Ammon's horn (tissue), 1 donor: ENCODE measurements around the gene TBPL2.
"Not testable (repeated sequence)": the region's sequence is repeated elsewhere in the genome, so short reads cannot be mapped to it uniquely, and the experiment has no call there.

Experiments used
- DNase-seq: peaks from one replicate; pipeline ENCODE4 v3.0.0-alpha.2; 2016; ENCODE audit warnings: low spot score

TBPL2 gene

DNA sequence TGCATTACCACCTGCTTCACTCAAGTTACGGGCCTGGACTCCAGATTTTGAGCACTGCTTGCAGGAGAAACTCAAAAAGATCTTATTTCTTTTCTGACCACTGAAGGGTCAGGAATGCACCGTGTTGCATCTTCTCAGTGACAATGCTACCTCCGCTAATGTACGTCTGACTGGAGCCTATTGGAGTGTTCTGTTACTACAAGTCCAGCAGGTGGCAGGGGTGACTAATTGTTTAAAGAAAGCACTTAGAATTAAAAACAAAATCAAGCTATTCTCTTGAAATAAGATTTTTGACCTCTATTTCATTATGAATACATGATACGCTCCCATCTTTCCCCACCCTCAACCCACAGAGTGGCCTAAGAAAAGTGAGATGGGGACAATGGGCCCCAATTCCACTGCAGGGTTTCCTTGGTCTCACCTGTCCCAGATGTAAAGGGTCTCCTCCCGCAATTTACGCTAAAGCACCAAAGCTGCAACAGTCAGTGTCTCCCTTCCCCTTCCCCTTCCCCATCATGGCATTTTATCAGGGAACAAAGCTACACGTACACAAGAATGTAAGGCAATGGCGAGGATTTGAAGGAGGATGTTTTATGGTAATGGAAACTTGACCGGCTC, 2.2 kb downstream of the TBPL2 start:
- DNase-seq, result peak; percentile 47

DNA sequence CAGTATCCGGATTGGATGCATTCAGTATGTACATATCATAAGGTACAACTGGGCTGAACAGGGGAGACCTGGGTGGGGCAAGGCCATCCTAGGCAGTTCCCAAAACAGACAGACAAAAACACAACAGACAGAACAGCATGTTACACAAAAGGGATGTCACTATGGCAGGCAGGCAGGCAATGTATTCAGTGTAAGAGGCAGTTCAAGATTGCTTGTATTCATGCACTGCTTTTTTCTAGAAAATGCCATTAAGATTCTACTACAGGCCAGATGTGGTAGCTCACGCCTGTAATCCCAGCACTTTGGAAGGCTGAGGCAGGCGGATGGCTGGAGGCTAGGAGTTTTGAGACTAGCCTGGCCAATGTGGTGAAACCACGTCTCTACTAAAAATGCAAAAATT, 3.5 kb downstream of the TBPL2 start:
- no peak for DNase-seq

DNA sequence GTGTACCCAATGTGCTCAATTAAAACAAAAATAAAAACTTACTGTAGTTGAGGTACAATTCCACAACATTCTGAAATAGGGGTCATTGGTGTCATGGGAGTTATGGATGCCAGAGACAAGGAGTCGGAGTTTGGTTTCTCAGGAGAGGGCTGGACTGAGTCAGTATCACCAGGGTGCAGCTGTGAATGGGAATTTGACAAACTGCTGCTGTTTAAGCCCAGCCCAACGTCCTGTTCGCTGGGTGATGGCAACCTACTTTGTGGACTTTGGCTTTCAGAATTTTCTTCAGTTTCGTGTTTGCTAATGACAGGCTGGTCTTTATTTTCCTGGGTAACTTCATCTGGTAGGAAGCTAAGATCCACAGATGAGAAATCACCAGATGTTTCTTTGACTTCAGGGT, 3.9 kb downstream of the TBPL2 start:
- DNase-seq, result no peak

DNA sequence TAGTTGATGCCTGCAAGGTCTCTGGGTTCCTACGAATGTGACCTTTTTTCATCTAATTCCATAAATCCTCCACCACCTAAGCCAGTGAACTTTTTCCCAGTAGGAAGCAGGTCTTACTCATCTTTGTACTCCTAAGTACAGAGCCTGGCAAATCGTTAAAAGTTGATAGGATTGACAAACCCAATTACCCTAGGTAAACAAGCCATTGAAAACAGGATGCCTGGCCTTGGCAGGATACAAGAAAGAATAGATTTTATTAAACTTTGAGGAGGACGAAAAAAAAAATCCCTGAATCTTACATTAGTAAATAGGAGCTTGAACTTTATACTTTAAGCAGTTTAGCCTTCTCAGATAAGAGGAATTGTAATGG, 5.6 kb downstream of the TBPL2 start:
- DNase-seq, result no peak

DNA sequence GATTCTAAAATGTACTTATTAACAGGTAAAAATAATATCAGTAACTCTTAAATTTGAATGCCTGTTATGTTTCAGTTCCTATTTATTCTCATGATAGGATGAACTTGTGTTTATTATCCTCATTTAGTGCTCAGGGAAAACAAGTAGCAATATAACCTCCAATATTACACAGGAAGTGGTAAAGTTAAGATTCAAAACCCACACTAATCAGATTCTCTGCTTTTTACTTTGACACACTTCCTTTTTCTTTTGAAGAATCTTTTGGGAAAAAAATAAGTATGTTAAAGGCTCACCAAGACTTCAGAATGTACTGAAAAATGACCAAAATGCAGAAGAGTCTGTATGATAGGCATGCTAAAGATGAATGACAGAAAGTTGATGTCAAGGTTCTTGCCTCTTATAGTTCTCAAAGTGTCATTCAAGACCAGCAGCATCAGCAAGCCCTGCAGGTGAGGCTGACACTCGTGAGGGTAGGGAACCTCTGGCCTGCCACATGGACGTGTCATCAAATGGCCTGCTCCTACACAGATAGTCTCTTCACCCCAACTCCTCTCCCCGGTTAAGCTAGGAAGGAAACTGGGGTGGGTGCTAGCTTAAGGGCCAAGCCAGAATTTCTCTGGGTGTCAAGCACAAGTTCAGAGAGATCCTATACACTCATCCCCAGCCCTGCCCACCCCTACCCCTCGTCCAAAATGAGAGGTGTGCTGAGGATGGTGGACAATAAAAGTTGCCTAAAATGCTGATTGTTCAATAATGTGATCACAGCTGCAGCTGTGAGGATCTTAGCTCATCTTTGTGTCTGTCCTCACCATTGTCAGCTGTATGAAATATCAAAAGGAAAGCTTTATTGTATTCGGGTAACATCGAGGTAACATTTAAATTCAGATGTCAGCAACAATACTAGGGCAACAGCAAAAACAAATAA, 6.3 kb downstream of the TBPL2 start:
- DNase-seq, result no peak

DNA sequence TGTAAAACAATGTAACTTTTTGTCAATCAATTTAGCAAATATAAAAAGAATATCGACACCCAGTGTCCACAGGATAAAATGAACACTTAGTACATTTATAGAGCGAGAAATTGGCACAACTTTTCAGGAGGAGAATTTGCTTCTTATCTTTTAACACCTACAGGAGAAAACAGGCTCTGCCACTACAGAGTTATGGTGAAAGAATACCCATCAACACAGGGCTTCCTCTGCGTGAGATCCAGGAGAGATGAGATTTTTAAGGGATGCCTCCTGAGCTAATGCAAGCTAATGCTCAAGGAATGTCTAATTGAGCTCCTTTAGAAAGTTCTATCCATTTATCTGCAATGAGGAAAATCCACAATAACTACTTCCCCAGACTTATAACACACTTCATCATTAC, 7.8 kb downstream of the TBPL2 start:
- DNase-seq, result no peak

DNA sequence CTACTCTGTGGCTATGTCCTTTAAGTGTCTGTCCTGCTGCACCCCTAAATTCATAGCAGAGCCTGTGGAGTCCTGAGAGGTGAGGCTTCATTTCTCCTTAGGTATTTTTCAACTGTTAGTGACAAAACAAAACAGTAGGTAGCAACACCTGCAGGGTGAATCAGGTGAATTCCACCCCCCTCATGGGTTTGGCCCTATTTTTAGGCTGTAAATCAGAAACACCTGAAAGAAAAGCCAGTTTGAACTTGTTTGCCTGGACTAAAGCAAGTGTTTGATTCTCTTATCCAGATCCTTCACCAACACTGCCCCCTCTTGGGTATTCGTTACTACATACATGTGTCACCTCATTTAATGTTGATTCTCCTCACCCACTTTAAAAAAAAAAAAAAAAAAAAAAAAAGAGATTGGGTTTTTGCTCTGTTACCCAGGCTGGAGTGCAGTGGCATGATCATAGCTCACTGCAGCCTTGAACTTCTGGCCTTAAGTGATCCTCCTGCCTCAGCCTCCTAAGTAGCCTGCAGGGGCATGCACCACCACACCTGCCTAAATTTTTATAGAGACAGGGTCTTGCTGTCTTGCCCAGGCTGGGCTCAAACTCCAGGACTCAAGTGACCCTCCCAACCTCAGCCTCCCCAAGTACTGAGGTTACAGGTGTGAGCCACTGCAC, 10.3 kb downstream of the TBPL2 start:
- peak; percentile 41 for DNase-seq

DNA sequence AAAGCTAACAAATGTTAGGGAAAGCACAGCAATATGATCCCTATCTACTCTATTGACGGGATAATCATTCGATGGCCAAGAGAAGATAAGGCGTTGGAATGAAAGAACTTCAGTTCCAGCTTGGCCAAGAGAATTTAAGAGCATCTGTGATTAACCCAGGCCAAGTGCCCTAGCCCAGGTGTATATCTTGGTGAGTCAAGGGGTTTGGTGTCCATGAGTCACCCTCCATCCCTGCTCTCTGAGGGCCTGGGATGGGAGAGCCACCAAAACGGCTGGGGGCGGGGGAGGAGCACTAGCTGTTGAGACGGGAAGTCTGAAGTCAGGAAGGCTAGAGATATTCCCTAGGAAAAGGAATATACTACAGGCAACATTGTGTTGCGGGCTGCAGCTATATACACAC, 13.0 kb downstream of the TBPL2 start:
- no peak for DNase-seq

DNA sequence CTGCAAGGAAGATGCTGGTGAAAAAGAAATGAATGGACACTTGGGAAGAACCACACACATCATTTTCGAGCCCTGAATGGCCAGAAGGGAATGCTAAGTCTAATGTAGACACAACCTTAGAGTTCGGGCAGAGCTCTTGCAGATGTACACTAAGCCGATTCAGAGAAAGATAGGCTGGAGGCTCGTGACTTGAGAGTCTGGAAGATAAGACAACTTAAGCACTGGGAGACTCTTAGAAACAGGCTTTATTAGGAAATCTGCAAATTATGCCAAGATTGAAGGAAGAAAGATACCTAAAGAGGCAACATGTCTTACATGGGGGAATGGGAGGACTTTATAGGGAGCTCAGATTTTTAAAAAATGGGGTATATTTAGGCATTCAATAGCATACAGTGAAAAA, 13.5 kb downstream of the TBPL2 start:
- DNase-seq, result no peak

DNA sequence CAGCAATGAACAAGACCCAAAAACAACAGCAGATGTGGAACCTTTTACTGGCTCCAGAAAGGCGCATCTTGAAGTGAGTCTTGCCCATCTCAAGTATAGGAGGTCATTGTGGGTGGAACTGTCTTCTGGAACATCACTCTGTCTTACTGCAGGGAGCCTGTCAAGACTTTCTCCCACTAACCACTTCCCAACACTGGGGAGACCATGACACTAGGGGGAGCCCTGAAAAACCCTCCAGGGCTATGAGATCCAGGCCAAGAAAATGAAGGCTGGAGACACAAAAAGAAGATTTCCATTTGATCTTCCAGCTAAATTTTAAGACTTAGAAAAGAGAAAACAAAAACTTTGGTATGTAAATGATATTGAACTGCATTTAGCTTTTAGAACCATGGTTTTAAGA, 15.3 kb downstream of the TBPL2 start:
- no peak for DNase-seq

DNA sequence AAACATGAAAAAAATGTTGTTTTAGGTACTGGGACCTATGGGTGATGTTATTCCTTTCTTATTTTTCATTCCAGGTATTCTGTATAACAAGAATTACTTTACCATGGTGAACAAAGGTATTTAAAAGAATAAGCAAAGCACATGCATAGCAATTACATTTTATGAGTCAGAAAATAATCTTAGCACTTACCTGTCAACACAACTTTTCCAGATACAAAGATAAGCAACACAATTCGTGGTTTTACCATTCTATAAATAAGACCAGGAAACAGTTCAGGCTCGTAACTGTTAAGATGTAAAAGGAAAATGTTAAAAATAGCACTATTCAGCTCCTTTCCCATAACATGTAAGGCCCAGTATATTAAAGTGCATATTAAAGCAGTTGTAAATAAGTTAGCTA, 16.4 kb downstream of the TBPL2 start:
- DNase-seq, result no peak

DNA sequence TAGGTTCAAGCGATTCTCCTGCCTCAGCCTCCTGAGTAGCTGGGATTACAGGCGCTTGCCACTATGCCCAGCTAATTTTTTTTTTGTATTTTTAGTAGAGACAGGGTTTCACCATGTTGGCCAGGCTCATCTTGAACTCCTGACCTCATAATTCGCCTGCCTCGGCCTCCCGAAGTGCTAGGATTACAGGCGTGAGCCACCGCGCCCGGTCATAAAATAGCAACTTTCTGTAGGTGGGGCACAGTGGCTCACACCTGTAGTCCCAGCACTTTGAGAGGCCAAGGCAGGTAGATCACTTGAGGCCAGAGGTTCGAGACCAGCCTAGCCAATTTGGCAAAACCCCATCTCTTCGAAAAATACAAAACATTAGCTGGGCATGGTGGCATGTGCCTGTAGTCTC, 18.1 kb downstream of the TBPL2 start:
- DNase-seq, result not testable (repeated sequence)

DNA sequence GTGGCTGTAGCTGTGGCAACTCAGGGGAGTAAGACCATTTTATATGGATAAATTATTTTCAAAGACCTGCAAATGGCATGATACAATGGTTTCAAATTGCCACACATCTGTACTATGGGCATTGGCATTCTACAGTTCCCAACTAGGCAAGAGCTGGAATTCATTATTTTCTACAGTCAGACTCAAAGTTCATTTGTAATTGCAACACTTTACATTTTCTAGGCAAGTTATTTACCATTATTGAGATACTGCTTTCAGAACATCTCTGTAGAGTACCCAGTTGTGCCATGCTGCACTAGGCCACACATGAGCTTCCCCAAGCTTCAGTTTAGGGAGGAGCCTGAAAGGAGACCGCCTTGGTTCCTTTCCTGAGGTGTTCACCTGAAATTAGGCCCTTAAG, 20.8 kb downstream of the TBPL2 start:
- DNase-seq, result no peak

DNA sequence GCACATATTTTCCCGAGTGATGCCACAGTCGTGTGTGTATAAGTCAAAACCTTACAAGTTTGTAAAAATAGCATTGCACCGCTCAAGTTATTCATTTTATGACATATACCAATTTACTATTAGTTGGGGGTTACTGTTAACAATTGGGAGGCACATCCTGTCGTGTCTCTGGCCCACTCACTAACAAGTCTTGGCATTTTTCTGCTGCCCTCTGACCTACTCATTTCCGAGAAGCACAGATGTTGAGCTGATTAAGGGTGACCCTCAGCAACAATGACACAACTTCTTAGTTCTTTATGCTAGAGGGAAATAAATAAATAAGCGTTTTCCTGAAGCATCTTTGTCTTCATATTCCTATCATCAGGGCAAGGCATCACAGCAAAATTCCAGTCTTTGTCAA, 22.0 kb downstream of the TBPL2 start:
- DNase-seq, result no peak

DNA sequence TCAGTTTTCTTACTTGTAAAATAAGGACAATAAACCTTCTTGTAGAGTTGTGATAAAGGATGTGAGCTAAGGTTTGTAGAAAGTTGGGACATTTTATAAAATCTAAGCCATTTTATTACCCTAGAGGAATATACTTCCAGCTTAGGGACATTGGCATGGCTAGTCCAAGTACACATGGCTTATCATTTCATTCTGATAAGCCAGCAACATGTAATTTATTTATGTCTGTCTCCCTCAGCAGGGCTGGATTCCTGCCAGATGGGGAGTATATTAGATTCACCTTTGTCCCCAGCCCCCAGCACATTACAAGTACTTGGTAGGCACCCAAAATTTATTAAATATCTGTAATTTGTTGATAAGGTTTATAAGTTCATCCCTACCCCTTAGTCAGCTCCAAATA, 22.5 kb downstream of the TBPL2 start:
- no peak for DNase-seq

DNA sequence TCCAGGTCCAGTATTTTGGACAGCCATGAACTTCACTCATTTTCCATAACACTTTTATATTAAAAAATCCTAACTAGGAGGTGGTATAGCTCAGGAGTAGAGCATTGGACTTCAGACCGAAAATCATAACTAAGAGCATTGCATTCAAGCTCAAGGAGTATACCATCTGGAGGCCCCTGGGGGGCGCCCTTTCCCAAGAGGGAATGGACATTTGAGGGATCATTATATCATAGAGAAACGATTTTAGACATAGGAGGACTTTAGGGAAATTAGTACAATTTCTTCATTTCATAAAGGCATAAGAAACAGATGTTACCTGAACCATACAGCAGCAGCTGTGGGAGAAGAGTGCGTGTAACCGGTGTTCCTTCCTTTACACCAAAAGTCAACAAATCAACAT, 23.6 kb downstream of the TBPL2 start:
- DNase-seq, result no peak

DNA sequence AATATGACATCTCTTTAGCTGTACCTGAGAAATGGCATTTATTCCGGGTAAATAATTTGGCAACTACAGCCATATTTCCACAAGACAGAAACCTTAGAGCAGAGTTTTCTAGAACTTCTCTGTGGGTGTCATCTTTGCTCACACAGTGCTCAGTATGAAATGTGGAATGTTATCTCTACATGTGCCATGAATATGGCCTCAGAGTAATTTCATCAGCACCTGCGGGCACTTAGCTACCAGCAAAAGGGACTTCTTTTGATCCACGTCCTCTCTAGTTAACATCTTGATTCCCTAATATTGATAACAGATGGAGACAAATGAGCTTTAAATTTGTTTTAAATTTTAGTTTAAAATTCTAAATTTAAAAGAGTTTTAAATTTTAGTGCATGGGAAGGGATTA, 25.9 kb downstream of the TBPL2 start:
- DNase-seq, result no peak

DNA sequence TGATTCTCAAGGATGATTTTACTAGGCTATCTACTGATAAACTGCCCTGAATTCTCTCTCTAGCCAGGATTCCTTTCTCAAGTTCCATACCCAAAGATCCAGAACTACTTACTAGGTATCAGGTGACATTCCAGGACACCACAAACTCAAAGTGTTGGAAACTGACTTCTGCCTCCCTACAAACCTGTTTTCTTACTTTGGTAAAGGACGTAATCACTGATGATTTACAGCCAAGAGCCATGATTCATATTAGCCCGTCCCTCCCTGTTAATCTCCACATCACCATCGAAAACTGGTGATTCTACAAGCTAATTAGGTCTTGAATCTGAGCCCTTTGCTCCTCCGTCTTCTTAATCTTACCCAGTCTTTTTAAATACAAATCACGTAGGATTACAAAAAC, 27.7 kb downstream of the TBPL2 start:
- no peak for DNase-seq

DNA sequence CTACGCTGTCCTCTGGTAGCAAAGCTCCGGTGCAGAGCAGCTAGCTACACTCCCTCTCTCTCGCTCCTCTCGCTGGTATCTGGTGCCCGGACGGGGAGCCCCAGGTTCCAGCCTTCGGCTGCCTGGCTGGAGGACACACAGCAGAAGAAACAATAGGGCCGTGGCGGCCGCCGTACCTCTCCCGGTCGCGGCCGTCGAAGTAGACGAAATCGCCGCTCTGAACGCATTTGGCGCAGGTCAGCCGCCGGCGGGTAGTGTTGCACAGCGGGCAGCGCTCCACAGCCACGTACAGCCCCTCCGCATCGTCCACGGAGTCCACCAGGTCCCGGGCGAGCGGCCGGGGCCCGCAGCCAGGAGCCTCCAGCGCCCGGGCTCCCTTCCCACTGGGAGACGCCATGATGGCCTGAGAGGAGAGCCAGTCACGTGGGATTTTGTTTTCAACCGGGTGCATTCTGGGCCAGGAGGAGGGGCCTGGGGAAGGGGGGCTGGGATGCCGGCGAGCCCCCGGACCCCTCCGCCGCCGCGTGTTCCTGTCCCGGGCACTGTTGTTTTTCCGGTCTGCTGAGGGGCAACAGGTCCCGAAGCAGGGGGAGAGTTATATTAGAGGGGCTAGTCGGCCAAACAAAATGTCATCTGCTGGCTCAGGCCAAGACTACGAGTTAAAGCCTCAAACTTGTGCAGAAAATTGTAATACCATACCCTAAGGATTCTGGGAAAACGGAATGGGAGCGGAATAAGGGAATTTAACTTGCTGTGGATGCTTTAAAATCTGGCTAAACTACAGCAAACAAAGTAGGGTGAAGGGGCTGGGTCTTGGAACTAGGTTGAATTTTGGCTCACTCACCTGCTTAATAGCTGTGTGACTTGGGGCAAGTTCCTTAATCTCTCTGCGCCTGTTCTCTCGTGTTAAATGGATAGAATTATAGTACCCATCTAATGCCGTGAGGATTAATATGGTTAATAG, 28.7 kb downstream of the TBPL2 start, which contains the start of gene ATG14:
TSS of gene ATG14 (minus strand) at position 405 of the 964 bp plus-strand sequence. CDS start at position 397, 8 bp downstream.
- DNase-seq, result peak; percentile 86

DNA sequence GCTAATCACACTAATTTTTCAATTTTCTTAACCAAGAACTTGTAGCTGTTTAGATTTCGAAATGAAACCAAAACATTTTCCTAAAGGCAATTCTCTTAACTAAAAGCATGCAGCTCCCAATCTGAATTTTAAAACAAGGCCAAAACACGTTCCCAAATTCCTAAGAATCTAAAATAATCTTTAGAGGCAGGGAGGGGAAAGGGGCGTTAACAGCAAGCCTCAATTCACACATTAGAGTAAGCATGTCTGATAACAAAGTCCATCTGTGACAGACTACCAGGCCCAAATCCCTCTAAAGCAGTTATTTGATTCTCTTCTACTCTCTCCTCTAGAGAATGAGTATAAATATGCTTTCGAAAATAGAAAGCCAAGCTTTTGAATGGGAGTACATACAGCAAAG, 29.5 kb downstream of the TBPL2 start:
- no peak for DNase-seq

DNA sequence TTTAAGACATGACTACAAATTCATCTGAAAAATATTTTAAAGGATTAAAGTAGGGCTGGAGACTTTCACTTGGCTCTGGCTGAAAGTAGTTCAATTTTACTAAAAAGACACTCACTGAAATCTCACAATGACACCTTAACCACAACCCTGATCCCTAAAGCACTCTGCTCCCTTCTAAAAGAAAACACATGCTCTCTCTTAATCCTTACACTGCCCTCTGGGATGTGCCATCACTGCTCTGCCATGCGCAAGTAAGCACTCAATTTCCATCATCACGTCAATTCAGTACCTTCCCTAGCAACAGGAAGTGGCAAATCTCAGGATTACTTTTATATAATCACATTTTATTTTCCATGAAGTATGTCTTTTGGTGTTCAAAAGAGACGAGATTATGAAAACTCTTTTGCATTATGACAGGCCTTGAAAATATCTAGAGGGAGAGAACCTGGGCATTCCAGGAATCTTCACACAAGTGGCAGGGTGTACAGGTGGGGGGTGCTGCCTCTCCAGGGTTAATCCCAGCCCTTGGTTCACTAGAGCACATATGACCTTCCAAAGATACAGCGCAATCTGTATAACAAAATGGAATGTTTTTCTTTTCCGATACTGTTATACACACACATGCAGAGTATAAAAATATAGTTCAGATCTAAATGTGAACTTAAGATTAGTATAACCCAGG, 36.1 kb downstream of the TBPL2 start:
- DNase-seq, result no peak
